SK-N-SH (cell line): ENCODE results near the gene OSBPL2. TPM values are rescaled to one million over a fixed set of nuclear protein-coding genes. Genes with fewer than 3 reads are reported as not detected.

ENCODE experiments used
- CTCF ChIA-PET: fragments of 300-600, 350-600 bp; formaldehyde crosslinking; extraction: SDS; loops from one replicate; lab custom pipeline; 2021; lab: Yijun Ruan, JAX
- POLR2A ChIA-PET: fragments of 350-600 bp; sonication (Branson Sonifier 250); formaldehyde crosslinking; extraction: SDS; loops from one replicate; lab custom pipeline; 2020; ENCODE audit warnings: antibody characterized with exemption, inconsistent platforms; lab: Yijun Ruan, JAX
- DNase-seq: peaks from one replicate; pipeline ENCODE4 v3.0.0; 2012
- H2AFZ ChIP-seq: fragments of 200-600 bp; sonication (generic); 2 replicates; pipeline ENCODE4 v1.8.1; 2016; ENCODE audit warnings: antibody characterized with exemption, mild to moderate bottlenecking, low read depth
- H3F3A ChIP-seq: fragments of 200-600 bp; sonication (generic); replicated peaks from 2 replicates; pipeline ENCODE3; 2016; ENCODE audit warnings: antibody characterized with exemption, mild to moderate bottlenecking; ENCODE audit not compliant: insufficient read depth
- H3K27ac ChIP-seq, 2 experiments: fragments of 200-500 bp in 1 of 2; fragments of 200-600 bp in 1 of 2; sonication (Bioruptor generic) in 1 of 2; sonication (generic), shearing (Covaris generic) in 1 of 2; 2 replicates each; pipeline versions ENCODE4 v1.5.1 to v1.6.1; 2014 to 2016; ENCODE audit warnings: low read depth in 2 of 2, inconsistent platforms in 1 of 2, low read length in 1 of 2, mild to moderate bottlenecking in 1 of 2, mixed read lengths in 1 of 2
- H3K27me3 ChIP-seq: fragments of 200-600 bp; sonication (generic), shearing (Covaris generic); 2 replicates; pipeline ENCODE4 v1.6.1; 2016; ENCODE audit warnings: mixed run types; ENCODE audit not compliant: insufficient read depth
- H3K36me3 ChIP-seq, 2 experiments: fragments of 200-500 bp in 1 of 2; fragments of 200-600 bp in 1 of 2; sonication (Bioruptor generic) in 1 of 2; sonication (generic) in 1 of 2; replicated peaks in 1 of 2; 2 replicates each; pipeline versions ENCODE3 to v1.5.1; 2014 to 2016; ENCODE audit warnings: low read length in 1 of 2, mild to moderate bottlenecking in 1 of 2; ENCODE audit not compliant: insufficient read depth in 2 of 2, control insufficient read depth in 1 of 2
- H3K4me1 ChIP-seq, 2 experiments: fragments of 200-500 bp in 1 of 2; fragments of 200-600 bp in 1 of 2; sonication (Bioruptor generic) in 1 of 2; sonication (generic), shearing (Covaris generic) in 1 of 2; 2 replicates each; pipeline versions ENCODE4 v1.5.1 to v1.6.1; 2014 to 2016; ENCODE audit warnings: low read depth in 1 of 2, low read length in 1 of 2, mixed run types in 1 of 2; ENCODE audit not compliant: insufficient read depth in 2 of 2, control insufficient read depth in 1 of 2
- H3K4me2 ChIP-seq: fragments of 200-600 bp; sonication (generic), shearing (Covaris generic); 2 replicates; pipeline ENCODE4 v1.6.1; 2017; ENCODE audit warnings: mixed run types
- H3K4me3 ChIP-seq, 2 experiments: fragments of 200-500 bp in 1 of 2; fragments of 200-600 bp in 1 of 2; sonication (Bioruptor generic) in 1 of 2; sonication (generic), shearing (Covaris generic) in 1 of 2; 2 replicates each; pipeline versions ENCODE4 v1.5.1 to v1.8.1; 2014 to 2016; ENCODE audit warnings: low read depth in 2 of 2, inconsistent platforms in 1 of 2, low read length in 1 of 2, mild to moderate bottlenecking in 1 of 2, mixed read lengths in 1 of 2, moderate library complexity in 1 of 2
- H3K79me2 ChIP-seq: fragments of 200-600 bp; sonication (generic); 2 replicates; pipeline ENCODE4 v1.8.1; 2017; ENCODE audit warnings: mild to moderate bottlenecking; ENCODE audit not compliant: insufficient read depth
- H3K9ac ChIP-seq: fragments of 200-600 bp; sonication (generic); 2 replicates; pipeline ENCODE4 v1.6.1; 2017; ENCODE audit warnings: mixed run types
- H3K9me2 ChIP-seq: fragments of 200-600 bp; sonication (generic); 2 replicates; pipeline ENCODE4 v1.6.1; 2017; ENCODE audit warnings: mixed run types
- H3K9me3 ChIP-seq: fragments of 200-600 bp; sonication (generic); 2 replicates; pipeline ENCODE4 v1.6.1; 2017; ENCODE audit warnings: mixed run types, mild to moderate bottlenecking, moderate library complexity
- H4K20me1 ChIP-seq: fragments of 200-600 bp; sonication (generic); 2 replicates; pipeline ENCODE4 v1.6.1; 2017; ENCODE audit warnings: mild to moderate bottlenecking, mixed run types; ENCODE audit not compliant: insufficient read depth
- CHD2 ChIP-seq: fragments of 150-350 bp; IDR thresholded peaks from 2 replicates; pipeline ENCODE4 v1.6.1; 2018; ENCODE audit warnings: low read length; ENCODE audit not compliant: partially characterized antibody
- ELF1 ChIP-seq: IDR thresholded peaks from 2 replicates; pipeline ENCODE4 v1.4.0; 2012
- EZH2phosphoT487 ChIP-seq: fragments of 200-600 bp; sonication (generic); IDR thresholded peaks from 2 replicates; pipeline ENCODE4 v1.6.1; 2017; ENCODE audit warnings: low read depth, mixed run types, mild to moderate bottlenecking, antibody characterized with exemption, moderate library complexity, borderline replicate concordance
- GABPA ChIP-seq: IDR thresholded peaks from 2 replicates; pipeline ENCODE4 v1.4.0; 2012; ENCODE audit warnings: low read depth, mild to moderate bottlenecking
- GATA2 ChIP-seq: sonication (generic); formaldehyde crosslinking; IDR thresholded peaks from 2 replicates; pipeline ENCODE4 v1.5.0; 2020; ENCODE audit warnings: mild to moderate bottlenecking, missing genetic modification reagents
- IRF3 ChIP-seq: fragments of 150-350 bp; IDR thresholded peaks from 2 replicates; pipeline ENCODE4 v1.6.1; 2016; ENCODE audit warnings: mild to moderate bottlenecking, low read depth, low read length
- JUND ChIP-seq: IDR thresholded peaks from 2 replicates; pipeline ENCODE4 v1.4.0; 2012
- MXI1 ChIP-seq: IDR thresholded peaks from 2 replicates; pipeline ENCODE4 v1.6.1; 2012; ENCODE audit warnings: mild to moderate bottlenecking, low read depth, low read length, improper control_type of control experiment
- NFIC ChIP-seq: IDR thresholded peaks from 2 replicates; pipeline ENCODE4 v1.4.0; 2012; ENCODE audit warnings: borderline replicate concordance
- POLR2AphosphoS5 ChIP-seq: IDR thresholded peaks from 2 replicates; pipeline ENCODE4 v1.6.1; 2012; ENCODE audit warnings: low read depth, low read length
- RCOR1 ChIP-seq: fragments of 150-350 bp; IDR thresholded peaks from 2 replicates; pipeline ENCODE4 v1.6.1; 2017; ENCODE audit warnings: antibody characterized with exemption, low read length
- RFX5 ChIP-seq: IDR thresholded peaks from 2 replicates; pipeline ENCODE4 v1.6.1; 2012; ENCODE audit warnings: mild to moderate bottlenecking, improper control_type of control experiment, low read length
- TCF12 ChIP-seq: IDR thresholded peaks from 2 replicates; pipeline ENCODE4 v1.4.0; 2012
- TEAD4 ChIP-seq: IDR thresholded peaks from 2 replicates; pipeline ENCODE4 v1.4.0; 2012; ENCODE audit warnings: mild to moderate bottlenecking, borderline replicate concordance; ENCODE audit not compliant: insufficient read depth
- USF1 ChIP-seq: IDR thresholded peaks from 2 replicates; pipeline ENCODE4 v1.4.0; 2012; ENCODE audit warnings: low read depth, borderline replicate concordance
- USF2 ChIP-seq: fragments of 150-350 bp; IDR thresholded peaks from 2 replicates; pipeline ENCODE4 v1.6.1; 2017; ENCODE audit warnings: antibody characterized with exemption, low read length, low read depth, borderline replicate concordance
- ZBTB33 ChIP-seq: IDR thresholded peaks from 2 replicates; pipeline ENCODE4 v1.4.0; 2012; ENCODE audit warnings: low read depth, borderline replicate concordance
- WGBS: methylation state at CpG from one replicate; pipeline ENCODE4 v1.1.6; 2017; ENCODE audit warnings: low lambda C conversion rate; 5-methylcytosine and 5-hydroxymethylcytosine counted together
- polyA plus RNA-seq, 3 experiments: library from polyadenylated mRNA; depleted of rRNA; stranded (reverse); fragments of >200 nt; gene quantifications; 2 replicates each; pipeline ENCODE4 v1.2.3, GENCODE V29; 2012

OSBPL2 gene
- polyA plus RNA-seq, 1 of the 3 experiments (the other 2 are of a cell fraction), result 17.7 TPM

- TF ChIP-seq NFIC, result no peak
- TF ChIP-seq CHD2, result no peak
- TF ChIP-seq JUND, result no peak
Observed at GRCh38 chr20:62208795-62209755, 29.2 kb upstream of the OSBPL2 start (continued).

GRCh38 chr20:62209850-62210495 is 28.3 kb upstream of the OSBPL2 start:
- Histone ChIP-seq H3K27ac (peak overlapping the region in 1 of 2 experiments; percentile 16; a peak in 1 of 4 replicates), H3K4me2 (no peak overlapping the region), H3K79me2 (no peaks in the 10 kb centered on the region), H3K4me1 (peaks cover 0 to 7% of the 10 kb centered on the region in 2 experiments; a peak in 1 of 4 replicates), H3K9me2 (no peaks in the 10 kb centered on the region), H3K27me3 (no peaks in the 10 kb centered on the region), H3F3A (no peaks in the 10 kb centered on the region), H2AFZ (no peak overlapping the region), H3K36me3 (no peaks in the 10 kb centered on the region), H4K20me1 (no peaks in the 10 kb centered on the region), H3K9me3 (no peaks in the 10 kb centered on the region), H3K4me3 (no peak overlapping the region), H3K9ac (no peak overlapping the region)
- TF ChIP-seq TCF12, result no peak
- TF ChIP-seq ZBTB33, result no peak
- no peak for TF ChIP-seq GABPA
- TF ChIP-seq RFX5, result no peak
- no peak for TF ChIP-seq POLR2AphosphoS5
- TF ChIP-seq JUND, result no peak
- TF ChIP-seq EZH2phosphoT487, result no peak
- TF ChIP-seq GATA2 (CRISPR knock-in tag), result no peak
- TF ChIP-seq MXI1, result no peak
- no peak for TF ChIP-seq IRF3
- TF ChIP-seq TEAD4, result no peak
- no peak for TF ChIP-seq USF2
- TF ChIP-seq RCOR1, result no peak
- TF ChIP-seq USF1, result no peak
- no peak for TF ChIP-seq ELF1
- ChIA-PET CTCF (interaction anchor here (1.3 kb wide), 1 partner anchor 172 kb away, joined by 3 read pairs; no protein-coding TSS in a partner anchor), POLR2A (no interaction called here)
- DNase-seq, result peak; percentile 58
- WGBS, result 68% methylated on average over 10 of the region's 17 CpGs
